Measurements from ENCODE around the gene DDN.

DDN gene

GRCh38 chr12:48999371-49000131 is at the start of gene DDN:
DDN (minus strand) TSS chr12:48999375; CDS start chr12:48999287, 88 bp downstream.
- peak; percentile 21 to 39 for DNase-seq

- no peak for DNase-seq
These were observed 49.8 kb upstream of the DDN start for GRCh38 chr12:49048953-49049352.

GRCh38 chr12:49046129-49046895 is 47.1 kb upstream of the DDN start:
- no peak for DNase-seq

DNA sequence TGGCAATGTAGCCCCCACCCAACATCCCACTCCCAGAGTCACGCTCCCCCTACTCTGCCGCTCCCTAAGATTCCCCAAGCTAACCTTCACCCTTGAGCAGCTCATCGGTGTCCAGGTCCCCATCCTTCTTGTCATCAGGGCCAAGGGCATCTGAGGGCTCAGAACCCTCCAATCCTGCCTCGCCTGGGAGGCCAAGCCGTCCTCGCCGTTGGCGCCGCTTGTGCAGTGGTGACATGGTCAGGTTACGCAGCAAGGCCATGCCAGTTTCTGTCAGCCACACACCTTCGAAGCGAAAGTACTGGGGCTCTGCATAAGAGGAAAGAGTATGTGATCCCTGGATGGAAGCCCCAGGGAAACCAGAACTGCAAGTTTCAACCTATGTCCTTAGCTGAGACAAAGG is 45.5 kb upstream of the DDN start:
- DNase-seq, result no peak

GRCh38 chr12:49043856-49044258 is 44.7 kb upstream of the DDN start:
- peak; percentile 29 to 54 for DNase-seq

DNA sequence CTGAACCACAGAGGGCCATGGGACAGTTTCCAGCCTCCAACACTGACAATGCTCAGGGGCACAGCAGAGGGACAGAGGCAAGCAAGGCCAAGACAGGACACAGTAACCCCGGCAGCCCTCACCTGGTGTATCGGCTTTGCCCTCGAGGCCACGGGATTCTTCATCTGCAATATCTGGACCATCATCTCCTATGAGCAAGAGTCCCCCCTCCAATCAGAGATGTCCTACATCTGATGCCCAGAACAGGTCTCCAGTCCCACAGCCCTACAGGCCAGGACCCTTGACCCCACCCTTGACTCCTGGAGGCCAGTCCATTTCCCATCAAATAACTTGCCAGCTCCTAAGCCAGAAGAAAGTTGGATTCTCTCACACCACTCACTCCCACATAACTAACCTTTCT is 44.1 kb upstream of the DDN start:
- DNase-seq, result no peak

DNA sequence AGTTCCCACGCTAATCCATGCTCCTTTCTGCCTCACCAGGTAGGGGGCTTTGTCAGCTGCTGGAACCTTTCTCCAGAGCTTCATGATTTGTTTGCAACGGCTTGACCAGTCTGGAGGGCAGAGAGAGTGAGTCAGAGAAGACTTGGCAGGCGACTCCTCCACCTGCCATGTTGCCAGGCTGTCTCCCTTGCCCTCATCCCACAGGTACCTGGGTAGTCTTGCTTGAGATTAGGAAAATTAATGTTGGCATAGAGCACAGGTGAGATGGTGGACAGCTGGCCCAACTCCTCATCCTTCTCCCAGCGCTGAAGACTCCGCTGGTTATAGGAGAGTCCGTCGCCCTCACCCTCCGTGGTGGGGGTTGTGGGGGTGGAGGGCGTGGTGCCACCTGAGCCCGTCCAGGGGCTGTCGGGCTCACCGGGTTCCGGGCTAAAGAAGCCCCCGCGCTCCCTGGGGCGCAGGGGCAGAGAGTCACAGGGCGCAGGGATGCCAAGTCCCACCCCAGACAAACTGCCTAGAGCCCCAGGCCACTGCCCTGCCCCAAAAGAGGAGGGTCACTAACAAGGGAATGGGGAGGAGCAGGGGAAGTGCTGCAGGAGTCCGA is 42.8 kb upstream of the DDN start:
- no peak for DNase-seq

DNA sequence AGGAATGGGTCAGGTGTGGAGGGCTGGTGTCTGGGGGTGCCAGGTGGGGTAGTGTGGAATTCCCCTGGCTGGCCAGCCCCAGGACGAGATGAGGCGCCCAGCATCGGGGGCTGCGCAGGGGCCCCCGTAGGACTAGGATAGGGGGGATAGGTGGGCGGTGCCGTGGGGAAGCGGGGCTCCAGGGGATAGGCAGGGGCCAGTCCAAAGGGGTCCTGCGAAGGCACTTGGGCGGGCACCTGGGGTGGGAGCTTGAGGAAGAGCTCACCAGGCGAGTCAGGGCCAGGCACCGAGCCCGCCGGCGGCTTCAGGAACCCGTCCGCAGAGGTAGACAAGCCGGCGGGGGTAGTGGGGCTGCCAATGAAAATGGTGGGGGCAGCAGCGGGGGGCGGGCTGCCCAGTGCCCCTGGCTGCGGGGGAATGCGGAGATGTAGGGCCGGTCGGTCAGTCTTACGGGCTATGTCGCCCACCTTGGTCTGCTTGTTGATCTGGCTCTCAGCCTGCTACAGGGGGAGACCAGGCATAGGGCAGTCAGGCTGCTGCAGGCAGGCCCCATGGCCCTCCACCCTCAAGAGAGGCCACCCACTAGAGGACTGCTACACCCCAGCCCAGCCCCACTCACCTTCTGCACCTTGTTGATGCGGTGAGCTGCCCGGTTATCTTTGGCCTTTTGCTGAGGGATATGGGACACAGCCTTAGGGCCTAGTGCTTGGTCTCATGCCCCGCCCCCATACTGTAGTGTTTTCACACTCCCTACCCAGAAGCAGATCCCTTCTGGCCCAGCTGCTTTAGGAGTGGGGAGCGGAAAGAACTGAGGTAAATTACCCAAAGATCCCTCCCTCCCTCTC is 42.1 kb upstream of the DDN start:
- no peak for DNase-seq

DNA sequence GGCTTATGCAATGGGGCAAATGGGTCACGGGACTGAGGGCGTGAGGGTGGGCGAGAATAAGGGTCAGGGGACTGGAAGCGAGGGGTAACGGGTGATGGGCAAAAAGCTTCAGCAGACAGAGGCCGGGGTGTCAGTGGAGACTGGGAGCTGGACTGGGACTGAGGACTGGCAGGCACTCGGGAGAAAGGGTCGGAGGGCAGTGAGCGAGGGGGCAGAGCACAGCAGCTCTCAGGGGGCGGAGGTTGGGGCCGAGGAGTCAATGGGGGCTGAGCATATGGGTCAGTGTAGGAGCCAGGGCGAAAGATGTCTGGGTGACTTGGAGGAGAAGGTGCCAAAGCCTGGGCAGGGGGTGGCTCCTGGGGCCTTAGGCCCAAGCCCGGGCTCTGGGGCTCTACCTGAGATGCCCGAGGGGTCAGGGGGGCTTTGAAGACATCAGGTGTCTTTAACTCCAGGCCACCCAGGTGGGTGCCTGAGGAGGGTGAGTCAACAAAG is 41.2 kb upstream of the DDN start:
- DNase-seq, result no peak

DNA sequence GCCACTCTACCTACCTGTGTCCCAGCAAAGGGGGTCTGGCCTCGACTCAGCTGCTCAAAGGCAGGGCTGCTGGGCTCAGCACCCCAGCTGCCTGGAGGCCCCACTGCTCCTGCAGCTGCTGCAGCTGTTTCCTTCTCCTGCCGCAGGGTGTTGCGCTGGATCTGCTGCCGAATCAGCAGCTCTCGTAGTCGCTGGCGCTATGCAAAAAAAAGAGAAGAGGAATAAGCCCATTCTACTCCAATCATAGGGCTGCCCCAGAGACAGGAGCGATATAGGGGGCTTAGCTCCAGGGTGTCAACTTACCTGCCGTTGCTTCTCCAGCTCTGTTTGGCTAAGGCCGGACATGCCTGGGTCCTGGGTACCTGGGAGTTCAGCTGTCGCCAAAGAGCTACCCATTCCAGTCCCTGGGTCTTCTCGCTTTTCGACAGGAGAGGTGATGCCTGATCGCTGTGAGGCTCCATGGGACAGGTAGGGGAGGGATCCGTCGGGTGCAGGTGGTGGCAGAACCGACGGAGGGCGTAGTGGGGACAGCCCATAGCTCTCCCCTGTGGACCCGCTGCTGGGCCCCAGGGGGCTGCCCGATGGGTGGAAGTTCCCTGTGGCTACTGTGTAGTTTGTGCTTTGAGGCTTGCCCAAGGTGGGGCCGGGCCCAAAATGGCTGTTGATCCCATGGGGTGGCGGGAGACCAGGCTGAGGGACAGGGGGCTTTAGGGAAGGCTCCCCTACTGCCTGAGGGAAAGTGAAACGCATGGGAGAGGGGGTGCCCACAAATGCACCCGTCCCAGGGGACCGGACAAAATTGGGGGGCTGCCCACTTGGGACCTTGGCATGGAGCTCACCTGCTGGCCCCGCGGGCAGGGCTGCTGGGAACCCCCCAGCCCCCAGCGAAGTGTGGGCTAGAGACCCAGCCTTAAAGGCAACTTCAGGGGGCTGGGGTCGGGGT is 40.5 kb upstream of the DDN start:
- no peak for DNase-seq

- DNase-seq, result no peak
These were observed 39.2 kb upstream of the DDN start for GRCh38 chr12:49038291-49038955.

DNA sequence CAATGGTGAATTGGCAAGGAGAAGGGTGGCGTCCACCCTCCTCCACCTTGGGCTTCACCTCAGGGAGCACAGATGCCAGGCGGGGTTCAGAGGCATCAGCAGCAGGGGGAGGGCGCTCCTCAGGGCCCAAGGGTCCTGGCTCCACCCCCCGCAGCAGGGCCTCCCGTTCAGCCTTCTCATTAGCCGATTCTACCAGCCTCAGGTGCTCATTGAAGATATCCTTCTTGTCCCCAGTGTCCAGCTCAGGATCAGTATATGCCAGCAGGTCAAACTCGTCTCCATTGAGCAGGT is 38.7 kb upstream of the DDN start:
- DNase-seq, result no peak

- DNase-seq, result no peak
These were observed 38.2 kb upstream of the DDN start for GRCh38 chr12:49037111-49037946.

GRCh38 chr12:49036029-49036428 is 36.9 kb upstream of the DDN start:
- DNase-seq, result no peak

- DNase-seq, result no peak
These were observed 35.1 kb upstream of the DDN start for GRCh38 chr12:49034286-49034622.

DNA sequence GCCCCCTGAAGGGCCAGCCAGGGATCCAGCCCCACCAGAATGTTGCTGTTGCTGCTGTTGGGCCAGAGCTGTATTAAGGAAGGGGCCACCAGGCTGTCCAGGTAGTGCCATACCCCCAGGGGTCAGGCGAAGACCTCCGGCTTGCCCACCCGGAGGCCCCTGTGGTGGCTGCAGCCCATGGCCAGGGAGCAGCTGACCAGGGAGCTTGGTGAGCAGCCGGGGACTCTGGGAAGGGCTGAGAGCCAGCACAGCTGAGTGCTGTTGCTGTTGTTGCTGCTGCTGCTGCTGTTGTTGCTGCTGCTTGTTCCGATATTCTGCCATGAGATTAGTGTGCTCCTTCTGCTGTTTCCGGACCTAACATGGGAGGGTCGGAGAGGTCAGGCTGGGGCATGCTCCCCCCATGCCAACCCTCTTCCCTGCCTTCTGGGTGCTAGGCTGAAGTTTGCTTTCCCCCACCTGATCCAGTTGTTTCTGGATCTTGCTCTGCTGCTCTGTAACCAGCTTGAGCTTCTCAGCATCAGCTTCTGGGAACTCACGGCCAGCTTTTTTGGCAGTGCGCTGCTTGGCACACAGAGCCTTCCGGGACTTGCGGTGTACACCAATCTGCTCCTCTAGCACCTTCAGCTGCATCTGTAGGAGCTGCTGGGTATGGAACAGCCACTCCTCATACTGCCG is 34.6 kb upstream of the DDN start:
- DNase-seq, result no peak

- no peak for DNase-seq
These were observed 33.7 kb upstream of the DDN start for GRCh38 chr12:49032679-49033447.

GRCh38 chr12:49032276-49032675 is 33.1 kb upstream of the DDN start:
- no peak for DNase-seq

- DNase-seq, result no peak
These were observed 32.5 kb upstream of the DDN start for GRCh38 chr12:49031573-49032161.

All from AML-193 (cell line).